HepG2 (cell line): ENCODE data around the gene CAMK2A. TPM values are rescaled to one million over a fixed set of nuclear protein-coding genes. Genes with fewer than 3 reads are reported as not detected.

Experiments
- ATAC-seq: fragments of 200-7000 bp; cut with Tn5 transposase; 3 replicates; pipeline ENCODE4 v1.9.1; 2020; ENCODE audit warnings: mild to moderate bottlenecking, moderate library complexity
- BruUV-seq: library from RNA; stranded (reverse); fragments of 400-500 nt; replicated peaks from 2 replicates; lab custom pipeline; 2021; lab: Mats Ljungman, UMichigan
- CTCF ChIA-PET: fragments of 300-600 bp; formaldehyde crosslinking; extraction: SDS; loops from one replicate; lab custom pipeline; 2021; ENCODE audit warnings: low total read pairs, inconsistent platforms, low intra/inter-chr PET ratio; lab: Yijun Ruan, JAX
- POLR2A ChIA-PET: fragments of 350-600 bp; sonication (Branson Sonifier 250); formaldehyde crosslinking; loops from one replicate; lab custom pipeline; 2020; ENCODE audit warnings: antibody characterized with exemption, inconsistent platforms; lab: Yijun Ruan, JAX
- DNase-seq: peaks from one replicate; pipeline ENCODE4 v3.0.0-alpha.2; 2015; ENCODE audit warnings: low spot score
- FAIRE-seq: peaks from 3 replicates; lab custom pipeline; 2011; peaks lifted over from hg19 to GRCh38; lab: Jason Lieb, UNC
- H2AFZ ChIP-seq: one replicate; pipeline ENCODE4 v1.6.1; 2011; ENCODE audit warnings: low read length, inconsistent platforms
- H3K27ac ChIP-seq: fragments of 300-600 bp; 3 replicates; pipeline ENCODE4 v1.8.0; 2011; ENCODE audit warnings: mixed run types, mild to moderate bottlenecking, mixed read lengths, low read length, inconsistent platforms; ENCODE audit not compliant: insufficient read depth; ENCODE audit errors: extremely low read length
- H3K27me3 ChIP-seq, 2 experiments: fragments of 200-600 bp in 1 of 2; 2 replicates in 1 of 2; 3 replicates in 1 of 2; pipeline versions ENCODE4 v1.6.0 to v1.8.0; 2011; ENCODE audit warnings: low read length in 2 of 2, mild to moderate bottlenecking in 2 of 2, moderate library complexity in 2 of 2, inconsistent platforms in 1 of 2; ENCODE audit not compliant: insufficient read depth in 2 of 2, control insufficient read depth in 1 of 2
- H3K36me3 ChIP-seq, 2 experiments: fragments of 200-600 bp in 1 of 2; replicated peaks in 1 of 2; 2 replicates in 1 of 2; 3 replicates in 1 of 2; pipeline versions ENCODE4 v1.5.1 to v1.8.0; 2011; ENCODE audit warnings: low read length in 2 of 2, inconsistent platforms in 1 of 2; ENCODE audit not compliant: insufficient read depth in 2 of 2, control insufficient read depth in 1 of 2
- H3K4me1 ChIP-seq: 2 replicates; pipeline ENCODE4 v1.5.1; 2012; ENCODE audit warnings: low read length, inconsistent platforms; ENCODE audit not compliant: insufficient read depth
- H3K4me2 ChIP-seq: 2 replicates; pipeline ENCODE4 v1.6.0; 2011; ENCODE audit warnings: low read depth, low read length, inconsistent platforms
- H3K4me3 ChIP-seq, 3 experiments: fragments of 200-600 bp in 1 of 3; sonication (generic), shearing (Covaris generic) in 1 of 3; replicated peaks in 1 of 3; 2 replicates each; pipeline ENCODE4 v1.5.1; 2011 to 2016; ENCODE audit warnings: low read length in 3 of 3, inconsistent platforms in 2 of 3, low read depth in 2 of 3, mild to moderate bottlenecking in 2 of 3, control low read depth in 1 of 3, mixed read lengths in 1 of 3; ENCODE audit not compliant: insufficient read depth in 1 of 3
- H3K79me2 ChIP-seq: one replicate; pipeline ENCODE4 v1.6.1; 2011; ENCODE audit warnings: low read length, inconsistent platforms; ENCODE audit not compliant: insufficient read depth
- H3K9ac ChIP-seq: 2 replicates; pipeline ENCODE4 v1.6.0; 2011; ENCODE audit warnings: mild to moderate bottlenecking, low read depth, low read length, inconsistent platforms; ENCODE audit not compliant: insufficient read depth
- H3K9me3 ChIP-seq: 2 replicates; pipeline ENCODE4 v1.5.1; 2012; ENCODE audit warnings: mild to moderate bottlenecking, low read length
- H4K20me1 ChIP-seq: 2 replicates; pipeline ENCODE4 v1.6.0; 2011; ENCODE audit warnings: inconsistent platforms, mild to moderate bottlenecking, low read length, moderate library complexity; ENCODE audit not compliant: insufficient read depth
- DZIP1 ChIP-seq: sonication (generic); formaldehyde crosslinking; IDR thresholded peaks from 2 replicates; pipeline ENCODE4 v1.5.0; 2020; ENCODE audit warnings: mild to moderate bottlenecking, missing genetic modification reagents
- PHF8 ChIP-seq: sonication (generic); formaldehyde crosslinking; IDR thresholded peaks from 2 replicates; pipeline ENCODE4 v1.5.0; 2020; ENCODE audit warnings: missing genetic modification reagents
- RCOR2 ChIP-seq: IDR thresholded peaks from 2 replicates; pipeline ENCODE4 v1.6.1; 2016; ENCODE audit warnings: missing biosample characterization, missing genetic modification reagents
- SPEN ChIP-seq: sonication (generic); formaldehyde crosslinking; IDR thresholded peaks from 2 replicates; pipeline ENCODE4 v1.5.1; 2020; ENCODE audit warnings: low read depth, mild to moderate bottlenecking, missing genetic modification reagents
- ZKSCAN8 ChIP-seq: IDR thresholded peaks from 2 replicates; pipeline ENCODE4 v1.6.1; 2016; ENCODE audit warnings: borderline replicate concordance, missing genetic modification reagents, missing compliant biosample characterization
- ZNF513 ChIP-seq: sonication (generic); formaldehyde crosslinking; conservative IDR thresholded peaks from 2 replicates; pipeline ENCODE4 v1.5.0; 2020; ENCODE audit warnings: missing genetic modification reagents
- ZNF530 ChIP-seq: sonication (generic); formaldehyde crosslinking; IDR thresholded peaks from 2 replicates; pipeline ENCODE4 v1.5.0; 2020; ENCODE audit warnings: low read depth, mild to moderate bottlenecking, missing genetic modification reagents
- WGBS: methylation state at CpG from one replicate; pipeline ENCODE4 v1.1.6; 2017; ENCODE audit warnings: low lambda C conversion rate; 5-methylcytosine and 5-hydroxymethylcytosine counted together
- in situ Hi-C: cut with HindIII; loops from 2 replicates; pipeline ENCODE4 v1.10.0; 2017; ENCODE audit warnings: low pct_unique_long_range_greater_than_20kb; ENCODE audit not compliant: extremely low pct_ligation_motif_present
- intact Hi-C: fragments of 100-400 bp; cut with micrococcal nuclease; formaldehyde crosslinking; loops from one replicate; pipeline ENCODE4 v1.10.0; 2022; ENCODE audit not compliant: unreplicated experiment
- polyA plus RNA-seq, 8 experiments: library from polyadenylated mRNA; depleted of rRNA in 3 of 8; stranded (reverse) in 7 of 8; unstranded in 1 of 8; fragments of >200 nt; fragmentation: Illumina TruSeq in 4 of 8; extraction: Trizol in 4 of 8; gene quantifications; 2 replicates each; pipeline versions ENCODE4 v1.2.1 to v1.2.3, GENCODE V29; 2011 to 2016; ENCODE audit warnings: low read depth in 4 of 8, missing spikeins in 1 of 8, mixed read lengths in 1 of 8; ENCODE audit not compliant: insufficient read depth in 1 of 8
- total RNA-seq, 5 experiments: library from RNA; depleted of rRNA; stranded (reverse); fragments of >200 nt; fragmentation: Illumina TruSeq; extraction: Trizol; gene quantifications; 2 replicates each; pipeline ENCODE4 v1.2.3, GENCODE V29; 2016; ENCODE audit warnings: low read depth in 1 of 5

The CAMK2A gene
- total and polyA plus RNA-seq, 2 of the 13 experiments (the other 11 are each of a cell fraction or from before 2014, with no cell fraction given), result 0.11 TPM; not detected in 1

GRCh38 chr5:150218693-150219035, 70.9 kb downstream of the CAMK2A start:
- no TSS peak for BruUV-seq
- in situ Hi-C loops (loop anchor here (5.0 kb wide), 2 partner anchors 56 to 91 kb away; no protein-coding TSS in a partner anchor), intact Hi-C loops (loop anchor here (1.0 kb wide), 5 partner anchors 43 to 173 kb away; no protein-coding TSS in a partner anchor)
- no peak overlapping the region for H3K27ac ChIP-seq
- no peak overlapping the region for H3K9ac ChIP-seq
- POLR2A ChIA-PET, result no interaction called here
- DNase-seq, result no peak
- H4K20me1 ChIP-seq, result no peaks in the 10 kb centered on the region
- H3K36me3 ChIP-seq, result no peaks in the 10 kb centered on the region
- no peak for FAIRE-seq
- peaks cover 3 to 55% of the 10 kb centered on the region in 2 experiments; a peak in 4 of 5 replicates for H3K27me3 ChIP-seq
- H3K79me2 ChIP-seq, result no peaks in the 10 kb centered on the region
- ATAC-seq, result no peak
- H2AFZ ChIP-seq, result no peak overlapping the region
- 100% methylated on average over 1 of the region's 5 CpGs for WGBS
- CTCF ChIA-PET, result interaction anchor here (0.6 to 4.3 kb wide), 5 partner anchors 43 to 389 kb away, joined by 3 to 62 read pairs (median 8); no protein-coding TSS in a partner anchor
- no peak for TF ChIP-seq DZIP1
- TF ChIP-seq RCOR2, result no peak
- no peak for TF ChIP-seq PHF8 (CRISPR knock-in tag)
- TF ChIP-seq SPEN, result no peak
- no peak for TF ChIP-seq ZKSCAN8 (CRISPR knock-in tag)
- no peak for TF ChIP-seq ZNF530 (CRISPR knock-in tag)
- TF ChIP-seq ZNF513 (CRISPR knock-in tag), result no peak
- peaks cover 18% of the 10 kb centered on the region for H3K4me1 ChIP-seq
- H3K4me3 ChIP-seq, result no peak overlapping the region
- H3K9me3 ChIP-seq, result no peaks in the 10 kb centered on the region
- H3K4me2 ChIP-seq, result no peak overlapping the region
